SK-N-SH (cell line): ENCODE results near the gene MBD3. TPM values are rescaled to one million over a fixed set of nuclear protein-coding genes. Genes with fewer than 3 reads are reported as not detected.

Experiments
- CTCF ChIA-PET: fragments of 300-600, 350-600 bp; formaldehyde crosslinking; extraction: SDS; loops from one replicate; lab custom pipeline; 2021; lab: Yijun Ruan, JAX
- POLR2A ChIA-PET: fragments of 350-600 bp; sonication (Branson Sonifier 250); formaldehyde crosslinking; extraction: SDS; loops from one replicate; lab custom pipeline; 2020; ENCODE audit warnings: antibody characterized with exemption, inconsistent platforms; lab: Yijun Ruan, JAX
- DNase-seq: peaks from one replicate; pipeline ENCODE4 v3.0.0; 2012
- H2AFZ ChIP-seq: fragments of 200-600 bp; sonication (generic); 2 replicates; pipeline ENCODE4 v1.8.1; 2016; ENCODE audit warnings: antibody characterized with exemption, mild to moderate bottlenecking, low read depth
- H3F3A ChIP-seq: fragments of 200-600 bp; sonication (generic); replicated peaks from 2 replicates; pipeline ENCODE3; 2016; ENCODE audit warnings: antibody characterized with exemption, mild to moderate bottlenecking; ENCODE audit not compliant: insufficient read depth
- H3K27ac ChIP-seq, 2 experiments: fragments of 200-500 bp in 1 of 2; fragments of 200-600 bp in 1 of 2; sonication (Bioruptor generic) in 1 of 2; sonication (generic), shearing (Covaris generic) in 1 of 2; 2 replicates each; pipeline versions ENCODE4 v1.5.1 to v1.6.1; 2014 to 2016; ENCODE audit warnings: low read depth in 2 of 2, inconsistent platforms in 1 of 2, low read length in 1 of 2, mild to moderate bottlenecking in 1 of 2, mixed read lengths in 1 of 2
- H3K27me3 ChIP-seq: fragments of 200-600 bp; sonication (generic), shearing (Covaris generic); 2 replicates; pipeline ENCODE4 v1.6.1; 2016; ENCODE audit warnings: mixed run types; ENCODE audit not compliant: insufficient read depth
- H3K36me3 ChIP-seq, 2 experiments: fragments of 200-500 bp in 1 of 2; fragments of 200-600 bp in 1 of 2; sonication (Bioruptor generic) in 1 of 2; sonication (generic) in 1 of 2; replicated peaks in 1 of 2; 2 replicates each; pipeline versions ENCODE3 to v1.5.1; 2014 to 2016; ENCODE audit warnings: low read length in 1 of 2, mild to moderate bottlenecking in 1 of 2; ENCODE audit not compliant: insufficient read depth in 2 of 2, control insufficient read depth in 1 of 2
- H3K4me1 ChIP-seq, 2 experiments: fragments of 200-500 bp in 1 of 2; fragments of 200-600 bp in 1 of 2; sonication (Bioruptor generic) in 1 of 2; sonication (generic), shearing (Covaris generic) in 1 of 2; 2 replicates each; pipeline versions ENCODE4 v1.5.1 to v1.6.1; 2014 to 2016; ENCODE audit warnings: low read depth in 1 of 2, low read length in 1 of 2, mixed run types in 1 of 2; ENCODE audit not compliant: insufficient read depth in 2 of 2, control insufficient read depth in 1 of 2
- H3K4me2 ChIP-seq: fragments of 200-600 bp; sonication (generic), shearing (Covaris generic); 2 replicates; pipeline ENCODE4 v1.6.1; 2017; ENCODE audit warnings: mixed run types
- H3K4me3 ChIP-seq, 2 experiments: fragments of 200-500 bp in 1 of 2; fragments of 200-600 bp in 1 of 2; sonication (Bioruptor generic) in 1 of 2; sonication (generic), shearing (Covaris generic) in 1 of 2; 2 replicates each; pipeline versions ENCODE4 v1.5.1 to v1.8.1; 2014 to 2016; ENCODE audit warnings: low read depth in 2 of 2, inconsistent platforms in 1 of 2, low read length in 1 of 2, mild to moderate bottlenecking in 1 of 2, mixed read lengths in 1 of 2, moderate library complexity in 1 of 2
- H3K79me2 ChIP-seq: fragments of 200-600 bp; sonication (generic); 2 replicates; pipeline ENCODE4 v1.8.1; 2017; ENCODE audit warnings: mild to moderate bottlenecking; ENCODE audit not compliant: insufficient read depth
- H3K9ac ChIP-seq: fragments of 200-600 bp; sonication (generic); 2 replicates; pipeline ENCODE4 v1.6.1; 2017; ENCODE audit warnings: mixed run types
- H3K9me2 ChIP-seq: fragments of 200-600 bp; sonication (generic); 2 replicates; pipeline ENCODE4 v1.6.1; 2017; ENCODE audit warnings: mixed run types
- H3K9me3 ChIP-seq: fragments of 200-600 bp; sonication (generic); 2 replicates; pipeline ENCODE4 v1.6.1; 2017; ENCODE audit warnings: mixed run types, mild to moderate bottlenecking, moderate library complexity
- H4K20me1 ChIP-seq: fragments of 200-600 bp; sonication (generic); 2 replicates; pipeline ENCODE4 v1.6.1; 2017; ENCODE audit warnings: mild to moderate bottlenecking, mixed run types; ENCODE audit not compliant: insufficient read depth
- CTCF ChIP-seq: fragments of 200-600 bp; sonication (generic); IDR thresholded peaks from 2 replicates; pipeline ENCODE4 v1.6.1; 2017; ENCODE audit warnings: antibody characterized with exemption, mild to moderate bottlenecking, moderate library complexity
- EZH2phosphoT487 ChIP-seq: fragments of 200-600 bp; sonication (generic); IDR thresholded peaks from 2 replicates; pipeline ENCODE4 v1.6.1; 2017; ENCODE audit warnings: low read depth, mixed run types, mild to moderate bottlenecking, antibody characterized with exemption, moderate library complexity, borderline replicate concordance
- FOXM1 ChIP-seq: IDR thresholded peaks from 2 replicates; pipeline ENCODE4 v1.4.0; 2012; ENCODE audit warnings: low read depth, mild to moderate bottlenecking
- MXI1 ChIP-seq: IDR thresholded peaks from 2 replicates; pipeline ENCODE4 v1.6.1; 2012; ENCODE audit warnings: mild to moderate bottlenecking, low read depth, low read length, improper control_type of control experiment
- POLR2AphosphoS5 ChIP-seq: IDR thresholded peaks from 2 replicates; pipeline ENCODE4 v1.6.1; 2012; ENCODE audit warnings: low read depth, low read length
- RAD21 ChIP-seq: IDR thresholded peaks from 2 replicates; pipeline ENCODE4 v1.6.1; 2012; ENCODE audit warnings: mild to moderate bottlenecking, low read length
- RFX5 ChIP-seq: IDR thresholded peaks from 2 replicates; pipeline ENCODE4 v1.6.1; 2012; ENCODE audit warnings: mild to moderate bottlenecking, improper control_type of control experiment, low read length
- RXRA ChIP-seq: IDR thresholded peaks from 2 replicates; pipeline ENCODE4 v1.4.0; 2012; ENCODE audit warnings: low read depth, mild to moderate bottlenecking, borderline replicate concordance
- TEAD4 ChIP-seq: IDR thresholded peaks from 2 replicates; pipeline ENCODE4 v1.4.0; 2012; ENCODE audit warnings: mild to moderate bottlenecking, borderline replicate concordance; ENCODE audit not compliant: insufficient read depth
- USF2 ChIP-seq: fragments of 150-350 bp; IDR thresholded peaks from 2 replicates; pipeline ENCODE4 v1.6.1; 2017; ENCODE audit warnings: antibody characterized with exemption, low read length, low read depth, borderline replicate concordance
- ZBTB33 ChIP-seq: IDR thresholded peaks from 2 replicates; pipeline ENCODE4 v1.4.0; 2012; ENCODE audit warnings: low read depth, borderline replicate concordance
- WGBS: methylation state at CpG from one replicate; pipeline ENCODE4 v1.1.6; 2017; ENCODE audit warnings: low lambda C conversion rate; 5-methylcytosine and 5-hydroxymethylcytosine counted together
- polyA plus RNA-seq, 3 experiments: library from polyadenylated mRNA; depleted of rRNA; stranded (reverse); fragments of >200 nt; gene quantifications; 2 replicates each; pipeline ENCODE4 v1.2.3, GENCODE V29; 2012

The MBD3 gene
- polyA plus RNA-seq, 1 of the 3 experiments (the other 2 are of a cell fraction), result 96.5 TPM

GRCh38 chr19:1634242-1634937 is 41.7 kb upstream of the MBD3 start:
- 98% methylated on average over 16 of the region's 19 CpGs for WGBS
- peaks cover 60% of the 10 kb centered on the region for H3K79me2 ChIP-seq

More at GRCh38 chr19:1634242-1634937, 41.7 kb upstream of the MBD3 start:
- H3K9me2 ChIP-seq, result no peaks in the 10 kb centered on the region
- no peak overlapping the region for H3K9ac ChIP-seq
- no peak overlapping the region for H2AFZ ChIP-seq
- no peaks in the 10 kb centered on the region for H3K4me1 ChIP-seq
- POLR2A ChIA-PET, result no interaction called here
- CTCF ChIA-PET, result interaction anchor here (1.0 kb wide), 1 partner anchor 88 kb away, joined by 3 read pairs; no protein-coding TSS in a partner anchor
- H3K27ac ChIP-seq, result no peak overlapping the region
- H3K4me3 ChIP-seq, result no peak overlapping the region
- H3K27me3 ChIP-seq, result no peaks in the 10 kb centered on the region
- TF ChIP-seq RAD21, result no peak
- TF ChIP-seq EZH2phosphoT487, result no peak
- no peak for TF ChIP-seq CTCF
- TF ChIP-seq USF2, result no peak
- no peak for TF ChIP-seq ZBTB33
- no peak for TF ChIP-seq POLR2AphosphoS5
- no peak for TF ChIP-seq TEAD4
- no peak for TF ChIP-seq FOXM1
- TF ChIP-seq RXRA, result no peak
- no peak for TF ChIP-seq MXI1
- no peak for TF ChIP-seq RFX5
- no peak overlapping the region for H3K4me2 ChIP-seq
- DNase-seq, result no peak
- H3F3A ChIP-seq, result no peaks in the 10 kb centered on the region
- peaks cover 26 to 56% of the 10 kb centered on the region in 2 experiments for H3K36me3 ChIP-seq
- H4K20me1 ChIP-seq, result peaks cover 40% of the 10 kb centered on the region
- no peaks in the 10 kb centered on the region for H3K9me3 ChIP-seq
